HG03066 (cell line): ENCODE results near the gene TBPL2.
"Not testable (repeated sequence)": the region's sequence is repeated elsewhere in the genome, so short reads cannot be mapped to it uniquely, and the experiment has no call there.

Experiments
- ATAC-seq: cut with Tn5 transposase; IDR thresholded peaks from one replicate; pipeline ENCODE4 v1.9.1; 2021; ENCODE audit warnings: low read depth; ENCODE audit not compliant: unreplicated experiment

The TBPL2 gene

GRCh38 chr14:55440385-55440784 is at the start of gene TBPL2:
Gene TBPL2 (minus strand): TSS chr14:55440616. CDS start chr14:55440449, 167 bp downstream.
- ATAC-seq, result no peak

GRCh38 chr14:55488204-55488603 is 47.8 kb upstream of the TBPL2 start:
- no peak for ATAC-seq

GRCh38 chr14:55482936-55483605 is 42.7 kb upstream of the TBPL2 start:
- ATAC-seq, result no peak

- ATAC-seq, result no peak
These were observed 41.4 kb upstream of the TBPL2 start for GRCh38 chr14:55481769-55482168.

GRCh38 chr14:55477680-55478079 is 37.3 kb upstream of the TBPL2 start:
- no peak for ATAC-seq

- ATAC-seq, result not testable (repeated sequence)
These were observed 36.0 kb upstream of the TBPL2 start for GRCh38 chr14:55476448-55476847.

- ATAC-seq, result no peak
These were observed 33.4 kb upstream of the TBPL2 start for GRCh38 chr14:55473786-55474185.

GRCh38 chr14:55470025-55470424 is 29.6 kb upstream of the TBPL2 start:
- no peak for ATAC-seq

GRCh38 chr14:55467307-55467706 is 26.9 kb upstream of the TBPL2 start:
- ATAC-seq, result no peak

- peak; percentile 63 for ATAC-seq
These were observed 18.5 kb upstream of the TBPL2 start for GRCh38 chr14:55458800-55459515.

GRCh38 chr14:55457496-55457895 is 17.1 kb upstream of the TBPL2 start:
- no peak for ATAC-seq

GRCh38 chr14:55456411-55456810 is 16.0 kb upstream of the TBPL2 start:
- ATAC-seq, result not testable (repeated sequence)

- ATAC-seq, result no peak
These were observed 14.0 kb upstream of the TBPL2 start for GRCh38 chr14:55454264-55455002.

- no peak for ATAC-seq
These were observed 11.5 kb upstream of the TBPL2 start for GRCh38 chr14:55451950-55452349.

GRCh38 chr14:55451398-55451797 is 11.0 kb upstream of the TBPL2 start:
- no peak for ATAC-seq

- no peak for ATAC-seq
These were observed 10.6 kb upstream of the TBPL2 start for GRCh38 chr14:55450987-55451386.

GRCh38 chr14:55450539-55450938 is 10.1 kb upstream of the TBPL2 start:
- ATAC-seq, result no peak

- no peak for ATAC-seq
These were observed 9.7 kb upstream of the TBPL2 start for GRCh38 chr14:55450124-55450523.

- ATAC-seq, result no peak
These were observed 8.7 kb upstream of the TBPL2 start for GRCh38 chr14:55449116-55449515.

- no peak for ATAC-seq
These were observed 7.8 kb upstream of the TBPL2 start for GRCh38 chr14:55448141-55448614.

- no peak for ATAC-seq
These were observed 6.4 kb upstream of the TBPL2 start for GRCh38 chr14:55446833-55447232.
